ENCODE measurements around the gene ACTG1. TPM values are rescaled to one million over a fixed set of nuclear protein-coding genes. Genes with fewer than 3 reads are reported as not detected.
"Not testable (repeated sequence)": the region's sequence is repeated elsewhere in the genome, so short reads cannot be mapped to it uniquely, and the experiment has no call there.

ACTG1 gene
- total and polyA plus RNA-seq, 4 donors: 347 to 1,699 (median 1,282) TPM

- 90% methylated on average over 11 of the region's 11 CpGs for WGBS
- Histone ChIP-seq H3K36me3 (ENCODE audit: control insufficient read depth in 4 of 4, insufficient read depth in 3 of 4, low read depth in 1 of 4, low read length in 3 of 4) (no peaks in the 10 kb centered on the region), H3K4me3 (ENCODE audit: low read depth in 1 of 3, low read length in 3 of 3) (no peak overlapping the region), H3K27ac (ENCODE audit: low read depth in 1 of 2, low read length in 2 of 2) (no peak overlapping the region), H3K27me3 (ENCODE audit: control insufficient read depth in 4 of 4, insufficient read depth in 4 of 4, low read length in 3 of 4) (peaks cover 0 to 4% (median 0%) of the 10 kb centered on the region in 4 donors), H3K4me1 (ENCODE audit: control insufficient read depth in 4 of 4, insufficient read depth in 4 of 4, low read length in 3 of 4) (peaks cover 0 to 6% (median 2%) of the 10 kb centered on the region in 4 donors), H3K9ac (ENCODE audit: low read depth in 1 of 2, low read length in 2 of 2) (no peak overlapping the region), H3K9me3 (ENCODE audit: control insufficient read depth in 4 of 4, low read length in 3 of 4) (no peaks in the 10 kb centered on the region)
- no peak for DNase-seq (ENCODE audit: low spot score)
- no peak for TF ChIP-seq SP1 (IDR thresholded peaks at IDR 0.05)
- no peak for TF ChIP-seq EGR1 (IDR thresholded peaks at IDR 0.05; ENCODE audit: low read depth in 2 of 2)
- no peak for TF ChIP-seq TAF1 (conservative IDR thresholded peaks at IDR 0.05)
- TF ChIP-seq HNF4G (IDR thresholded peaks at IDR 0.05): no peak
- TF ChIP-seq, protein P1, sequence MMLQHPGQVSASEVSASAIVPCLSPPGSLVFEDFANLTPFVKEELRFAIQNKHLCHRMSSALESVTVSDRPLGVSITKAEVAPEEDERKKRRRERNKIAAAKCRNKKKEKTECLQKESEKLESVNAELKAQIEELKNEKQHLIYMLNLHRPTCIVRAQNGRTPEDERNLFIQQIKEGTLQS (IDR thresholded peaks at IDR 0.05): no peak
- no peak for TF ChIP-seq FOXA2 (IDR thresholded peaks at IDR 0.05)
- TF ChIP-seq, protein P2, sequence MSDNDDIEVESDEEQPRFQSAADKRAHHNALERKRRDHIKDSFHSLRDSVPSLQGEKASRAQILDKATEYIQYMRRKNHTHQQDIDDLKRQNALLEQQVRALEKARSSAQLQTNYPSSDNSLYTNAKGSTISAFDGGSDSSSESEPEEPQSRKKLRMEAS (IDR thresholded peaks at IDR 0.05): no peak
- TF ChIP-seq FOXA1 (IDR thresholded peaks at IDR 0.05): no peak
- no peak for TF ChIP-seq YY1 (IDR thresholded peaks at IDR 0.05)
- no peak for TF ChIP-seq RAD21 (IDR thresholded peaks at IDR 0.05)
Measured at GRCh38 chr17:81532490-81533287, 20.1 kb upstream of the ACTG1 start.

- not testable (repeated sequence) for DNase-seq (ENCODE audit: low spot score); H3K27me3 ChIP-seq (ENCODE audit: control insufficient read depth in 4 of 4, insufficient read depth in 4 of 4, low read length in 3 of 4); H3K9ac ChIP-seq (ENCODE audit: low read depth in 1 of 2, low read length in 2 of 2); H3K4me3 ChIP-seq (ENCODE audit: low read depth in 1 of 3, low read length in 3 of 3); H3K4me1 ChIP-seq (ENCODE audit: control insufficient read depth in 4 of 4, insufficient read depth in 4 of 4, low read length in 3 of 4); H3K27ac ChIP-seq (ENCODE audit: low read depth in 1 of 2, low read length in 2 of 2); H3K9me3 ChIP-seq (ENCODE audit: control insufficient read depth in 4 of 4, low read length in 3 of 4); H3K36me3 ChIP-seq (ENCODE audit: control insufficient read depth in 4 of 4, insufficient read depth in 3 of 4, low read depth in 1 of 4, low read length in 3 of 4)
- 97% methylated on average over 3 of the region's 3 CpGs for WGBS
Measured at GRCh38 chr17:81531998-81532404, 19.4 kb upstream of the ACTG1 start.

GRCh38 chr17:81531013-81531412 is 18.4 kb upstream of the ACTG1 start:
- H3K4me3 ChIP-seq (ENCODE audit: low read depth in 1 of 3, low read length in 3 of 3); H3K27me3 ChIP-seq (ENCODE audit: control insufficient read depth in 4 of 4, insufficient read depth in 4 of 4, low read length in 3 of 4); DNase-seq (ENCODE audit: low spot score); H3K9me3 ChIP-seq (ENCODE audit: control insufficient read depth in 4 of 4, low read length in 3 of 4); H3K9ac ChIP-seq (ENCODE audit: low read depth in 1 of 2, low read length in 2 of 2); H3K36me3 ChIP-seq (ENCODE audit: control insufficient read depth in 4 of 4, insufficient read depth in 3 of 4, low read depth in 1 of 4, low read length in 3 of 4); H3K27ac ChIP-seq (ENCODE audit: low read depth in 1 of 2, low read length in 2 of 2); H3K4me1 ChIP-seq (ENCODE audit: control insufficient read depth in 4 of 4, insufficient read depth in 4 of 4, low read length in 3 of 4): not testable (repeated sequence)
- 82% methylated on average over 6 of the region's 6 CpGs for WGBS

DNA sequence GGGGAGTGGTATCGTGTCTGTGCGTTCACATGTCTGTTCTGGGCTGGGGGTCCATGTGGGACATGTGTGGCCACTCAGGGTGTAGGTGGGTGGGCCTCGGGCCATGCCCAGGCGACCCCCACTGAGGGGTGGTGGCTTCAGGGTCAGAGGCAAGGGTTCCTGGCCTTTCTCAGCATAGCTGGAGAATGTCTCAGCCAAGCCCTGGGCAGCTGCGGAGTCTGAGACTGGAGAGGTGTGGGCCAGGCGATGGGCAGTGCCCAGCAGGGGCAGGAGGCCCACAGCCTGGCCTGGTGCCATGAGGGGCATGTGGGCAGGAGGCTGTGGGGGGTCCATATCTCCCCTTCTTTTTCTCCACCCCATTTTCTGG is 16.8 kb upstream of the ACTG1 start:
- no peak overlapping the region for H3K9ac ChIP-seq (ENCODE audit: low read depth in 1 of 2, low read length in 2 of 2)
- DNase-seq (ENCODE audit: low spot score): no peak
- no peak overlapping the region for H3K27ac ChIP-seq (ENCODE audit: low read depth in 1 of 2, low read length in 2 of 2)
- H3K9me3 ChIP-seq (ENCODE audit: control insufficient read depth in 4 of 4, low read length in 3 of 4): no peaks in the 10 kb centered on the region
- TF ChIP-seq NR2F2 (IDR thresholded peaks at IDR 0.05) (no peak), JUND (IDR thresholded peaks at IDR 0.05) (no peak), FOXA2 (IDR thresholded peaks at IDR 0.05) (no peak), HNF4G (IDR thresholded peaks at IDR 0.05) (no peak), GABPA (IDR thresholded peaks at IDR 0.05 in 1 of 2, conservative IDR thresholded peaks at IDR 0.05 in 1 of 2) (no peak), EGR1 (IDR thresholded peaks at IDR 0.05; ENCODE audit: low read depth in 2 of 2) (no peak), TAF1 (conservative IDR thresholded peaks at IDR 0.05) (no peak), ZBTB33 (IDR thresholded peaks at IDR 0.05) (no peak), REST (IDR thresholded peaks at IDR 0.05) (no peak), HNF4A (conservative IDR thresholded peaks at IDR 0.05) (no peak), YY1 (IDR thresholded peaks at IDR 0.05) (no peak), RAD21 (IDR thresholded peaks at IDR 0.05) (no peak)
- TF ChIP-seq, protein P1 (IDR thresholded peaks at IDR 0.05): no peak
- TF ChIP-seq, protein P2 (IDR thresholded peaks at IDR 0.05): no peak
- no peaks in the 10 kb centered on the region for H3K4me1 ChIP-seq (ENCODE audit: control insufficient read depth in 4 of 4, insufficient read depth in 4 of 4, low read length in 3 of 4)
- H3K36me3 ChIP-seq (ENCODE audit: control insufficient read depth in 4 of 4, insufficient read depth in 3 of 4, low read depth in 1 of 4, low read length in 3 of 4): no peaks in the 10 kb centered on the region
- no peaks in the 10 kb centered on the region for H3K27me3 ChIP-seq (ENCODE audit: control insufficient read depth in 4 of 4, insufficient read depth in 4 of 4, low read length in 3 of 4)
- WGBS: 79% methylated on average over 6 of the region's 6 CpGs
- no peak overlapping the region for H3K4me3 ChIP-seq (ENCODE audit: low read depth in 1 of 3, low read length in 3 of 3)
